Stimulated activated memory B cell treated with anti-CD40 and anti-IgM and Interleukin-4, amounts not matched to agents 10 μg/mL and 1 μg/mL and 100 μg/mL, for 72 hours (primary cell): ENCODE results near the gene SH3BP2.

Source experiments
- ATAC-seq: fragments of 150-1000 bp; cut with Tn5 transposase; 2 replicates; pipeline ENCODE4 v1.10.0; 2021
- H3K27ac Mint-ChIP-seq: one replicate; pipeline ENCODE4 v1.8.0; 2022; ENCODE audit warnings: mild to moderate bottlenecking, mixed read lengths
- H3K27me3 Mint-ChIP-seq: one replicate; pipeline ENCODE4 v1.8.0; 2022; ENCODE audit warnings: mixed read lengths
- H3K36me3 Mint-ChIP-seq: one replicate; pipeline ENCODE4 v1.8.0; 2022; ENCODE audit warnings: mixed read lengths
- H3K4me1 Mint-ChIP-seq: one replicate; pipeline ENCODE4 v1.8.0; 2022; ENCODE audit warnings: mixed read lengths
- H3K4me3 Mint-ChIP-seq: one replicate; pipeline ENCODE4 v1.8.0; 2022; ENCODE audit warnings: mild to moderate bottlenecking, moderate library complexity, mixed read lengths
- H3K9me3 Mint-ChIP-seq: one replicate; pipeline ENCODE4 v1.8.0; 2022; ENCODE audit warnings: mixed read lengths

SH3BP2 gene

GRCh38 chr4:2803624-2804448 lies 11.0 kb downstream of the SH3BP2 start:
- Mint-ChIP-seq H3K36me3 (no peaks in the 10 kb centered on the region), H3K4me1 (peaks cover 80% of the 10 kb centered on the region), H3K27ac (peak overlapping the region; percentile 77), H3K27me3 (no peaks in the 10 kb centered on the region), H3K9me3 (no peaks in the 10 kb centered on the region), H3K4me3 (no peak overlapping the region)
- ATAC-seq, result no peak

GRCh38 chr4:2804449-2804972 lies 11.6 kb downstream of the SH3BP2 start:
- no peak for ATAC-seq
- Mint-ChIP-seq H3K9me3 (no peaks in the 10 kb centered on the region), H3K27ac (peak overlapping the region; percentile 77), H3K36me3 (no peaks in the 10 kb centered on the region), H3K4me1 (peaks cover 77% of the 10 kb centered on the region), H3K27me3 (no peaks in the 10 kb centered on the region), H3K4me3 (no peak overlapping the region)

GRCh38 chr4:2804973-2805501 lies 12.2 kb downstream of the SH3BP2 start:
- peak overlapping the region; percentile 55 for H3K4me3 Mint-ChIP-seq
- no peak for ATAC-seq
- H3K9me3 Mint-ChIP-seq, result no peaks in the 10 kb centered on the region
- no peaks in the 10 kb centered on the region for H3K36me3 Mint-ChIP-seq
- peak overlapping the region; percentile 77 for H3K27ac Mint-ChIP-seq
- H3K4me1 Mint-ChIP-seq, result peaks cover 77% of the 10 kb centered on the region
- no peaks in the 10 kb centered on the region for H3K27me3 Mint-ChIP-seq

- peak; percentile 4 for ATAC-seq
- peak overlapping the region; percentile 55 for H3K4me3 Mint-ChIP-seq
- peaks cover 77% of the 10 kb centered on the region for H3K4me1 Mint-ChIP-seq
- no peaks in the 10 kb centered on the region for H3K27me3 Mint-ChIP-seq
- H3K9me3 Mint-ChIP-seq, result no peaks in the 10 kb centered on the region
- H3K27ac Mint-ChIP-seq, result peak overlapping the region; percentile 77
- no peaks in the 10 kb centered on the region for H3K36me3 Mint-ChIP-seq
Measured at GRCh38 chr4:2805712-2806389, 13.0 kb downstream of the SH3BP2 start.

GRCh38 chr4:2806390-2807355 lies 13.8 kb downstream of the SH3BP2 start:
- H3K4me3 Mint-ChIP-seq, result peak overlapping the region; percentile 28
- peak overlapping the region; percentile 77 for H3K27ac Mint-ChIP-seq
- H3K36me3 Mint-ChIP-seq, result no peaks in the 10 kb centered on the region
- peak; percentile 65 for ATAC-seq
- no peaks in the 10 kb centered on the region for H3K27me3 Mint-ChIP-seq
- H3K9me3 Mint-ChIP-seq, result no peaks in the 10 kb centered on the region
- peaks cover 74% of the 10 kb centered on the region for H3K4me1 Mint-ChIP-seq

- H3K27ac Mint-ChIP-seq, result peak overlapping the region; percentile 77
- no peaks in the 10 kb centered on the region for H3K36me3 Mint-ChIP-seq
- no peak overlapping the region for H3K4me3 Mint-ChIP-seq
Measured at GRCh38 chr4:2807571-2807970, 14.7 kb downstream of the SH3BP2 start.

GRCh38 chr4:2808001-2808400 lies 15.1 kb downstream of the SH3BP2 start:
- H3K36me3 Mint-ChIP-seq, result no peaks in the 10 kb centered on the region
- H3K9me3 Mint-ChIP-seq, result no peaks in the 10 kb centered on the region
- H3K4me1 Mint-ChIP-seq, result peaks cover 79% of the 10 kb centered on the region
- no peaks in the 10 kb centered on the region for H3K27me3 Mint-ChIP-seq
- no peak overlapping the region for H3K4me3 Mint-ChIP-seq
- ATAC-seq, result no peak
- H3K27ac Mint-ChIP-seq, result no peak overlapping the region

More at GRCh38 chr4:2807571-2807970, 14.7 kb downstream of the SH3BP2 start:
- no peaks in the 10 kb centered on the region for H3K9me3 Mint-ChIP-seq
- peaks cover 75% of the 10 kb centered on the region for H3K4me1 Mint-ChIP-seq
- H3K27me3 Mint-ChIP-seq, result no peaks in the 10 kb centered on the region
- no peak for ATAC-seq

GRCh38 chr4:2809610-2810180 lies 16.8 kb downstream of the SH3BP2 start:
- Mint-ChIP-seq H3K9me3 (no peaks in the 10 kb centered on the region), H3K4me3 (no peak overlapping the region), H3K4me1 (peaks cover 89% of the 10 kb centered on the region), H3K36me3 (no peaks in the 10 kb centered on the region), H3K27ac (peak overlapping the region; percentile 61), H3K27me3 (no peaks in the 10 kb centered on the region)
- no peak for ATAC-seq

- Mint-ChIP-seq H3K36me3 (peaks cover under 1% of the 10 kb centered on the region), H3K4me3 (no peak overlapping the region), H3K27ac (peak overlapping the region; percentile 61), H3K27me3 (no peaks in the 10 kb centered on the region), H3K4me1 (peaks cover 89% of the 10 kb centered on the region), H3K9me3 (no peaks in the 10 kb centered on the region)
- ATAC-seq, result no peak
Measured at GRCh38 chr4:2810388-2810787, 17.5 kb downstream of the SH3BP2 start.

GRCh38 chr4:2811830-2812611 lies 19.1 kb downstream of the SH3BP2 start:
- Mint-ChIP-seq H3K27ac (peak overlapping the region; percentile 90), H3K36me3 (peaks cover 10% of the 10 kb centered on the region), H3K27me3 (no peaks in the 10 kb centered on the region), H3K4me3 (peak overlapping the region; percentile 82), H3K9me3 (no peaks in the 10 kb centered on the region), H3K4me1 (peaks cover 86% of the 10 kb centered on the region)
- peak; percentile 89 for ATAC-seq

GRCh38 chr4:2812612-2813354 lies 19.9 kb downstream of the SH3BP2 start:
- H3K27ac Mint-ChIP-seq, result peak overlapping the region; percentile 90
- no peaks in the 10 kb centered on the region for H3K27me3 Mint-ChIP-seq
- ATAC-seq, result peak; percentile 4
- peaks cover 84% of the 10 kb centered on the region for H3K4me1 Mint-ChIP-seq
- peak overlapping the region; percentile 82 for H3K4me3 Mint-ChIP-seq
- H3K9me3 Mint-ChIP-seq, result no peaks in the 10 kb centered on the region
- peaks cover 11% of the 10 kb centered on the region for H3K36me3 Mint-ChIP-seq

- peaks cover 11% of the 10 kb centered on the region for H3K36me3 Mint-ChIP-seq
- no peaks in the 10 kb centered on the region for H3K9me3 Mint-ChIP-seq
- H3K4me3 Mint-ChIP-seq, result peak overlapping the region; percentile 82
- ATAC-seq, result no peak
- no peaks in the 10 kb centered on the region for H3K27me3 Mint-ChIP-seq
- H3K27ac Mint-ChIP-seq, result peak overlapping the region; percentile 90
- peaks cover 78% of the 10 kb centered on the region for H3K4me1 Mint-ChIP-seq
Measured at GRCh38 chr4:2813446-2814405, 20.8 kb downstream of the SH3BP2 start.
